GM18909 (cell line): ENCODE results near the gene TMEM80.
A peak's percentile ranks its signal among the peaks of the same experiment; 100 is the strongest.
"Not testable (repeated sequence)": the region's sequence is repeated elsewhere in the genome, so short reads cannot be mapped to it uniquely, and the experiment has no call there.

Source experiments
- ATAC-seq: cut with Tn5 transposase; IDR thresholded peaks from one replicate; pipeline ENCODE4 v1.9.1; 2021; ENCODE audit warnings: mild to moderate bottlenecking; ENCODE audit not compliant: unreplicated experiment, poor library complexity

The TMEM80 gene

GRCh38 chr11:678297-678696, 17.3 kb upstream of the TMEM80 start:
- ATAC-seq, result no peak

- no peak for ATAC-seq
These were observed 16.1 kb upstream of the TMEM80 start for GRCh38 chr11:679271-680207.

- no peak for ATAC-seq
These were observed 15.1 kb upstream of the TMEM80 start for GRCh38 chr11:680476-680875.

GRCh38 chr11:680970-681369, 14.6 kb upstream of the TMEM80 start:
- ATAC-seq, result no peak

GRCh38 chr11:686451-687243, 9.0 kb upstream of the TMEM80 start:
- ATAC-seq, result no peak

- no peak for ATAC-seq
These were observed 7.9 kb upstream of the TMEM80 start for GRCh38 chr11:687751-688150.

- no peak for ATAC-seq
These were observed 6.9 kb upstream of the TMEM80 start for GRCh38 chr11:688681-689080.

- ATAC-seq, result no peak
These were observed 6.0 kb upstream of the TMEM80 start for GRCh38 chr11:689625-690024.

GRCh38 chr11:690244-690643, 5.4 kb upstream of the TMEM80 start:
- not testable (repeated sequence) for ATAC-seq

- no peak for ATAC-seq
These were observed 4.6 kb upstream of the TMEM80 start for GRCh38 chr11:690738-691633.

- ATAC-seq, result no peak
These were observed 3.7 kb upstream of the TMEM80 start for GRCh38 chr11:691710-692590.

- no peak for ATAC-seq
These were observed 2.7 kb upstream of the TMEM80 start for GRCh38 chr11:692824-693414.

GRCh38 chr11:693415-693831, 2.2 kb upstream of the TMEM80 start:
- ATAC-seq, result no peak

- no peak for ATAC-seq
These were observed 1.6 kb upstream of the TMEM80 start for GRCh38 chr11:693887-694562.

GRCh38 chr11:694563-695287, 891 bp upstream of the TMEM80 start, which contains the start of gene DEAF1:
TSS of gene DEAF1 (minus strand) at chr11:695222. CDS start at chr11:695047, 175 bp downstream.
- peak; percentile 80 for ATAC-seq

GRCh38 chr11:695288-695537, 403 bp upstream of the TMEM80 start:
- ATAC-seq, result no peak

- ATAC-seq, result no peak
These were observed 1.4 kb downstream of the TMEM80 start for GRCh38 chr11:696955-697491.

GRCh38 chr11:697811-698311, 2.2 kb downstream of the TMEM80 start:
- ATAC-seq, result no peak
